Islet precursor cell (in vitro differentiated cells): ENCODE data around the gene GDPD4.

Experiments used
- DNase-seq: peaks from one replicate; pipeline ENCODE4 v3.0.0-alpha.2; 2018

The GDPD4 gene

DNA sequence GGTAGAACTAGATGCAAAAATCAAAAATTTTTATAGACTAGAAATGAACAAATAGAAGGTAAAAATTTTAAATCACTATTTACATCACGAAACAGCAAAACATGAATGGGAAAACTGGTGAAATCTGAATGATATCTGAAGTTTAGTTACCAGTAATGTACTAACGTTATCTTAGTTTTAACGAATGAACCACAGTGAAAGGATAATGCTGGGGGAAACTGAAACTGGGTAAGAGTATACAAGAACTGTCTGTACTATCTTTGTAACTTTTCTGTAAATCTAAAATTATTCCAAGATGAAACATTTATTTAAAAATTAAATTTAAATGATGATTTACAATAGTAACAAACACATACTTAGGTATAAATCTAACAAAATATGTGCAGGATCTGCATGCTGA lies 7.4 kb downstream of the GDPD4 start:
- DNase-seq: no peak

DNA sequence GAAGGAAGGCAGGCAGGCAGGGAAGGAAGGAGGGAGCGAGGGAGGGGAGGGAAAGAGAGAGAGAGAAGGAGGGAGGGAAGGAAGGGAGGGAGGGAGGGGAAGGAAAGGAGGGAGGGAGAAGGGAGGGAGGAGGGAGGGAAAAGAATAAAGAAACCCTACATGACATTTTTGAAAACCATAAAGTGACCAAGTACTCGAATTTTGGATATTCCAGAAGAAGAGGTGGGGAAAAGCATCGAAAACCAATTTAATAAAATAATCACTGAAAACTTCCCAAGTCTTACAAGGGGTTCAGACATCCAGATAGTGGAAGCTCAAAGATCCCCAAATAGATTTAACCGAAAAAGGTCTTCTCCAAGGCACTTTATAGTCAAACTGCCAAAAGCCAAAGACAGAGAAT lies 11.7 kb downstream of the GDPD4 start:
- DNase-seq: no peak

GRCh38 chr11:77287615-77288273 lies 13.7 kb downstream of the GDPD4 start:
- DNase-seq: no peak

DNA sequence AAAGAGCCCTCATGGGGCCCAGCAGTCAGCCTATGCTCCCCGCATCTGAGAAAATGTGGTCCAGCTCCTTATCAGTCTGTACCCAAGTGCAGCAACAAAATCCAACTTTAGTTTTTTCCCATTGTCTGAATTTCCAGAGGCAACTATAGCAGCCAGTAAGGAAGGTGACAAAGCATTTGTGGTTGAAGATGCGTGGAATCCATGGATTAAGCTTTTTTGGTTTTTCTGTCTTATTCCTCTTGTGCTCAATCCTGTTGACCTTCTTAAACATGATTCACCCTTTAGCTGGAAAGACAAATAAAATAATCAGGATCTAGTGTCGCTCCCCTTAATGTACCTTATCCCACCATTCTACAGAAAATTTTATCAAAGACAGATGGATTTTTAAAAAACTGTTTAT lies 14.3 kb downstream of the GDPD4 start:
- DNase-seq: no peak

DNA sequence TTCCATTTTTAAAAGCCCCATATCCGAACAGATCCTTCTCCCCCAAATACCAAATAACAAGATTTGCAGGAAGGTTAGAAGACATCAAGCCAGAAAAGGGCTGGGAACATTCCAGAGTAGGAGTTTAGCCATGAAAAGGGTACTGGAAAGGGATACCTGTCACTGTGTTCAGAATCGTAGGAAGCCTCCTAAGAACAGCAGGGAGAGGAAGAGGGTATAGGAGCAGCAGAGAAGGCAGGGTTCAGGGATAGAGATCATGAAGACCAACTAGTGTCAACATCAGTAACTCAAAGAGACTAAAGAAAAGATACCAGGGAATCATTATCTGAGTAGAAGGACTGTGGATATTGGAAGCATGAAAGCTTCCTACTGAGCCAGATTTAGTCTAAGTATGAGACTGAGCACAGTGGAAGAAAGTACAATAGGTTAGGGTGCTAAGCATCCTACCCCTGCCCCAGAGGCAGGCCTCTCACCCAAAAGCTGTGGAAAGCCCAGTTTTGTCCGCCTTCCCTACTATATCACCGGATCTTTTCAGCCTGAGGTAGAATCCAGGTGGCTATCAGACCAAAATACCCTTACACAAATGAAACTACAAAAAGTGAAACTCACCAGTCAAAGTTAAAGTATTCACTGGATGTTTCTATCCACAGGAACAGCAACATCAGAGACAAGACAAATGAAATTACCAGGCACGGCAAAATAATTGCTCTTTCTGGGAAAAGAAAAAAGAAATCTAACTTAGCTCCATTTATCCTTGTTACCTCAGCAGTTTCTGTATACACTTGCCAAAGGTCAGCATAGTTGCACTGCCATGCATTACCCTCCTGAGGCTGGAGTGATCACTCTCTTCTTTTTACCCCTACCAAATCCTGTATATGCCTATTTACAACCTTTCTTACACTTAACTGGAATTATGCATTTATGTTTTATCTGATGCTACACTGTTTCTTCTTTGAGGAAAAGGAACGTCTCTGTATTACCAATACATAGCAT lies 16.7 kb downstream of the GDPD4 start:
- no peak for DNase-seq

- no peak for DNase-seq
Measured at GRCh38 chr11:77283101-77283500, 18.4 kb downstream of the GDPD4 start.

- no peak for DNase-seq
Measured at GRCh38 chr11:77278595-77279506, 22.6 kb downstream of the GDPD4 start.

GRCh38 chr11:77276271-77276670 lies 25.2 kb downstream of the GDPD4 start:
- DNase-seq: no peak

GRCh38 chr11:77270921-77271320 lies 30.6 kb downstream of the GDPD4 start:
- DNase-seq: no peak

- no peak for DNase-seq
Measured at GRCh38 chr11:77269484-77270123, 31.9 kb downstream of the GDPD4 start.

- no peak for DNase-seq
Measured at GRCh38 chr11:77267962-77268361, 33.5 kb downstream of the GDPD4 start.

- DNase-seq: no peak
Measured at GRCh38 chr11:77266766-77267165, 34.7 kb downstream of the GDPD4 start.

DNA sequence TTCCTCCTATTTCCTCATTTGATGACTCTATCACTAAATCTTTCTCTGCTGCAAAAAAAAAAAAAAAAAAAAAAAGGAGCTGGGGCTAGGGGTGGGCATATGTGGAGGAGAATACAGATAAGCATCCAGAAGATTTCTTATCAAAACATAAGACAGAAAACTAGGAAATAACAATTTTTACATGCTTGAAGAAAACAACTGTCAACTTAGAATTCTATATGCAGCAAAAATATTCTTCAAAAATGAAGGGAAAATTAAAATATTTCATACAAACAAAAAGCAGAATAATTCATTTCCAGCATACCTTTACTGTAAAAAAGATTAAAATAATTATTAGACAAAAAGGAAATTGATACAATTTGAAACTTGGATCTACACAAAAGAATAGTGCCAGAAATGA lies 38.7 kb downstream of the GDPD4 start:
- DNase-seq: no peak

- no peak for DNase-seq
Measured at GRCh38 chr11:77259641-77260040, 41.8 kb downstream of the GDPD4 start.

DNA sequence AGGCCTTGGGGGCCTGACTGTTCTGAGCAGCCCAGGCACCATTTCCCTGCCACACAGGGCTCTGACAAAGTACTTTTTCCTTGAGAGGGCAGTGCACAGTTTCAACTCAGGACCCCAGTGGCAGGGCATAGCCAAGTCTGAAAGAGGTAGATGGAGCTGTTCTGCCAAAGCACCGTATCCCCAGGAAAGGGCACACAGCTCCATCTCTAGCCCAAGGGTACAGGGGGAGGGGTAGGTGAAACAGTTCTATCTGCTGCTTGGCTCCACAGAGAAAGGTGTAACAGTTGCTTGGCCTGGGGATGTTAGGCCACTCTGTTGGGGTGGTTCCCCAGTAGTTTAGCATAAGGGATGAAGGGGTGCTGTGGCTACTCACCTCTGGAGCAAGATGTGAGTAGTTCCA lies 47.8 kb downstream of the GDPD4 start:
- DNase-seq: no peak

DNA sequence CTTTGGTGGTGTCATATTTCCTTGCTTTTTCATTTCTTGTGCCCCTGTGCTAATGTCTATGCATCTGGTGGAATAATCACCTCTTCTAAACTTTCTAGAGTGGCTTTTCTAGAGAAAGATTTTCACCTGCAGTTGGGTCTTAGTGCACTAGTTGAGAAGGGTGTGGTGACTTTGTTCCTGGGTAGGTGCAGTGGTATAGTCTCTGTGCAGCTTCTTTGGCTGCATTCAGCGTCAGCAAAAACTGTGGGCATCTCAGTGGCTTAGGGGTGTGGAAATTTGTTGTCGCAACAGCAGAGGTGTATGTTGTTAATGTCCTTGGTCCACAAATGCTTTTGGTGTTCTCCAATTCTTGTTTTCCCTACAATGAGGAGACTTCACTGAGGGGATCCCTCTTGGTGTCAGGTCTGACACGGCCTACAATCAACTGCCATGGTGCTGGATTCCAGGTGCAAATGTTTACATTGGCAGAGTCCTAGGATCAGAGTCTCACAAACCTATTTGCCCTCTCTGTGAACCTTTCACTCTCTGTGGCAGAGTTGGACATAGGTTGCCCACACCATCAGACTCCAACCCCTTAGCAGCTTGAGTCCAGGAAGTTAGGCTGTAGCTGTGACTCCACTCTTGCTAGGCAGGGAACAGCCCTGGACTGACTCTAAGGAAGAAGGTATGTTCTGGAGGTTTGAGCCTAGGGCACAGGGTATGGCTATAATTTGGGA lies 48.8 kb downstream of the GDPD4 start:
- no peak for DNase-seq

DNA sequence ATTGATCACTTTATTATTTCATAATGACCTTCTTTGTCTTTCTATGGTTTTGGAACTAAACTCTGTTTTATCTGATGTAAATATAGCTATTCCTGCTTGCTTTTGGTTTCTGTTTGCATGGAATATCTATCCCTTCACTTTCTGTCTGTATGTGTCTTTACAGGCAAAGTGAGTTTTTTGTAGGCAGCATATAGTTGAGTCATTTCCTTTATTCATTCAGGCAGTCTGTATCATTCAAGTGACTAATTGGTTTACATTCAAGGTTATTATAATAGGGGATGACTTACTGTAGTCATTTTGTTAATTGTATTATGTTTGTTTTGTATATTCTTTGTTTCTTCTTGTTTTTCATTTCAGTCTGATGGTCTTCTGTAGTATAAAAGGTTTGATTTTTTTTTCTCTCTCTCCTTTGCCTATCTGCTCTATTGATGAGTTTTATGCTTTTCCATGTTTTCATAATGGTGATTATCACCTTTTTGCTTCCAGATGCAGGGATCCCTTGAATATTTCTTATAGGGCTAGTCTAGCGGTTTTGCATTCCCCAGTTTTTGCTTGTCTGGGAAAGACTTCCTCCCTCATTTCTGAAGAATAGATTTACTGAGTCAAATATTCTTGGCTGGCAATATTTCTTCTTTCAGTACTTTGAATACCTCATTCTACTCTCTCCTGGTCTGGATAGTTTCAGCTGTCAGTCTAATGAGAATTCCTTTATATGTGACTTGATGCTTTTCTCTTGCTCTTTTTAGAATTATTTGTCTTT lies 50.4 kb downstream of the GDPD4 start:
- no peak for DNase-seq

DNA sequence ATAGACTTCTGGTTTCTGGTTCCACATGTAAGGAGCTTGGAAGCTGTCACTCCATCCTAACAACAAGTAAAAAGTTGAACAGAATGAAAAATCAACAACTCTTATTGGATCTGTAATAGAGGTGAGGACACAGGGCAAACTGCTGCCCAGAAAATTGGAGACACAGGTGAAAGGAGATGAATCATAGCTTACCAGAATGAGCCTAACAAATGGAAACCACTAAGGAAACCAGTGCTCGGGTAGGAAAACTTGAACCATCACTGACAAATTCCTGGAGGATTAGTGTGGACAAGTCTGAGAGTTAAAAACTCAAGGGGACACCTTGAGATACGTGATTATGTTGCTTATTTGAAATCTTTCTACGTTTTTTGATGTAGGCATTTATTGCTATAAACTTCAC lies 52.1 kb downstream of the GDPD4 start:
- DNase-seq: no peak

- DNase-seq: no peak
Measured at GRCh38 chr11:77244277-77245027, 57.0 kb downstream of the GDPD4 start.

DNA sequence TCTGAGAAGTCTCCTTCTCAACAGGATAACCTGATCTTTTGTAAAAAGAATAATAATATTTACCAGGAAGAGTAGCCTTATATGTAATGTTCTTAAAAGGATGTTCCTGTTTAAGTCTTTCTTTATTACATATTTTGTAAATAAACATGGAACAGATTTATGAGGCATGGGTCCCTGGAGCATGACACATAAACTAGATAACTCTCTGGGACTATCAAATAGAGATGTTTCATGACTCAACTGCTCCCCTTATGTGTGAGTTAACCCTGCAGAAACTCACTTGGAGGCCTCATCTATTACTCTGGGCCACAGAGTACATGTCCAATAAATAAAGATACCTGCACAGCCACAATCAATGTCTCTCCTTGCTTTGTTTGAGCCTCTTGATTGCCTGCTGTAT lies 64.6 kb downstream of the GDPD4 start:
- no peak for DNase-seq
